K562 (cell line): ENCODE results near the gene MAD1L1.

Experiments
- LCOR ChIP-seq: sonication (generic); formaldehyde crosslinking; IDR thresholded peaks from 2 replicates; pipeline ENCODE4 v1.8.0; 2022; ENCODE audit warnings: mild to moderate bottlenecking, missing genetic modification reagents
- YBX1 ChIP-seq: fragments of 450-650 bp; IDR thresholded peaks from 2 replicates; pipeline ENCODE4 v1.7.1; 2016; ENCODE audit warnings: mild to moderate bottlenecking

GRCh38 chr7:1918881-1919525, 313.7 kb downstream of the MAD1L1 start:
- no peak for TF ChIP-seq YBX1
- TF ChIP-seq LCOR, result no peak
